Gastrocnemius medialis (tissue), 4 donors: ENCODE measurements around the gene OGA.

Experiments used
- CTCF ChIP-seq, 5 experiments: fragments of 450-650 bp in 3 of 5; fragments of 200-600 bp in 2 of 5; sonication (generic) in 2 of 5; IDR thresholded peaks in 4 of 5; conservative IDR thresholded peaks in 1 of 5; 1 replicate in 4 of 5; 2 replicates in 1 of 5; pipeline ENCODE4 v1.5.1; 2016 to 2019; ENCODE audit warnings: antibody characterized with exemption in 5 of 5, mild to moderate bottlenecking in 3 of 5, moderate library complexity in 3 of 5
- POLR2A ChIP-seq, 2 donors: fragments of 450-650 bp; IDR thresholded peaks; one replicate each; pipeline ENCODE4 v1.6.1; 2017; ENCODE audit warnings: antibody characterized with exemption in 2 of 2, mild to moderate bottlenecking in 2 of 2, moderate library complexity in 2 of 2

- no peak for TF ChIP-seq POLR2A (IDR thresholded peaks at IDR 0.05)
- TF ChIP-seq CTCF (IDR thresholded peaks at IDR 0.05 in 4 of 5, conservative IDR thresholded peaks at IDR 0.05 in 1 of 5) = no peak
Observed at GRCh38 chr10:101814466-101815071, 3.7 kb downstream of the OGA start.
